Ishikawa (cell line): ENCODE measurements around the gene RALGPS1.

Source experiments
- CEBPB ChIP-seq: IDR thresholded peaks from 2 replicates; pipeline ENCODE4 v1.6.1; 2012
- CREB1 ChIP-seq: IDR thresholded peaks from 2 replicates; pipeline ENCODE4 v1.6.1; 2012; ENCODE audit warnings: low read depth
- EGR1 ChIP-seq: IDR thresholded peaks from 2 replicates; pipeline ENCODE4 v1.6.1; 2012
- EP300 ChIP-seq: IDR thresholded peaks from 2 replicates; pipeline ENCODE4 v1.6.1; 2012; ENCODE audit warnings: borderline replicate concordance
- FOXM1 ChIP-seq: IDR thresholded peaks from 2 replicates; pipeline ENCODE4 v1.6.1; 2012; ENCODE audit warnings: low read depth, borderline replicate concordance
- MAX ChIP-seq: IDR thresholded peaks from 2 replicates; pipeline ENCODE4 v1.6.1; 2012
- NFIC ChIP-seq: IDR thresholded peaks from 2 replicates; pipeline ENCODE4 v1.6.1; 2012
- RAD21 ChIP-seq: IDR thresholded peaks from 2 replicates; pipeline ENCODE4 v1.6.1; 2012; ENCODE audit warnings: low read depth
- REST ChIP-seq: IDR thresholded peaks from 2 replicates; pipeline ENCODE4 v1.6.1; 2012; ENCODE audit warnings: low read depth, mild to moderate bottlenecking
- TAF1 ChIP-seq: IDR thresholded peaks from 2 replicates; pipeline ENCODE4 v1.6.1; 2012; ENCODE audit warnings: low read depth, mild to moderate bottlenecking
- TCF12 ChIP-seq: IDR thresholded peaks from 2 replicates; pipeline ENCODE4 v1.6.1; 2012; ENCODE audit warnings: low read depth
- TEAD4 ChIP-seq: IDR thresholded peaks from 2 replicates; pipeline ENCODE4 v1.6.1; 2012
- USF1 ChIP-seq: IDR thresholded peaks from 2 replicates; pipeline ENCODE4 v1.6.1; 2012
- YY1 ChIP-seq: IDR thresholded peaks from 2 replicates; pipeline ENCODE4 v1.6.1; 2012; ENCODE audit warnings: low read depth
- ZBTB7A ChIP-seq: IDR thresholded peaks from 2 replicates; pipeline ENCODE4 v1.6.1; 2012; ENCODE audit warnings: low read depth

Gene RALGPS1

GRCh38 chr9:127185181-127185580, 270.6 kb downstream of the RALGPS1 start:
- TF ChIP-seq CEBPB (no peak), RAD21 (no peak), ZBTB7A (no peak)

GRCh38 chr9:127185931-127186781, 271.6 kb downstream of the RALGPS1 start:
- TF ChIP-seq TAF1 (no peak), EP300 (no peak), REST (no peak), NFIC (no peak), USF1 (no peak), YY1 (no peak), TEAD4 (no peak), TCF12 (no peak), EGR1 (no peak), CEBPB (no peak), CREB1 (no peak)

GRCh38 chr9:127186806-127187205, 272.2 kb downstream of the RALGPS1 start:
- no peak for TF ChIP-seq ZBTB7A
- no peak for TF ChIP-seq FOXM1
- TF ChIP-seq RAD21, result no peak
- no peak for TF ChIP-seq TCF12
- TF ChIP-seq NFIC, result no peak
- TF ChIP-seq USF1, result no peak
- TF ChIP-seq CEBPB, result no peak
- no peak for TF ChIP-seq MAX
- TF ChIP-seq EGR1, result no peak
- TF ChIP-seq YY1, result no peak
- no peak for TF ChIP-seq EP300

- TF ChIP-seq EP300, result peak; percentile 63; the same call in 1 of the 2 replicates
- peak; percentile 72 for TF ChIP-seq TEAD4
- TF ChIP-seq MAX, result peak; percentile 77
- no peak for TF ChIP-seq ZBTB7A
- TF ChIP-seq TCF12, result peak; percentile 78
- TF ChIP-seq YY1, result no peak; the same call in 1 of the 2 replicates
- no peak for TF ChIP-seq REST
- no peak for TF ChIP-seq FOXM1
- no peak for TF ChIP-seq EGR1
- no peak for TF ChIP-seq CREB1
- 0 out of 2 replicates have a peak, but pooled peaks have one; percentile 9 for TF ChIP-seq USF1
- TF ChIP-seq NFIC, result peak; percentile 79
- TF ChIP-seq CEBPB, result peak; percentile 93
- TF ChIP-seq TAF1, result no peak
- peak; percentile 11; the same call in 1 of the 2 replicates for TF ChIP-seq RAD21
These were observed 272.8 kb downstream of the RALGPS1 start for GRCh38 chr9:127187231-127187956.

GRCh38 chr9:127188396-127188795, 273.8 kb downstream of the RALGPS1 start:
- TF ChIP-seq FOXM1 (no peak), MAX (no peak), ZBTB7A (no peak), EP300 (no peak), YY1 (no peak), CREB1 (no peak), TCF12 (no peak), CEBPB (no peak), RAD21 (no peak), NFIC (no peak)
